Middle frontal gyrus (tissue), 1 donor: ENCODE data around the gene PAK5.

ENCODE experiments used
- DNase-seq: peaks from one replicate; pipeline ENCODE4 v3.0.0-alpha.2; 2015; ENCODE audit warnings: low spot score; ENCODE audit errors: extremely low spot score

PAK5 gene

GRCh38 chr20:9792674-9793073, 46.2 kb downstream of the PAK5 start:
- no peak for DNase-seq

GRCh38 chr20:9789131-9789530, 49.7 kb downstream of the PAK5 start:
- no peak for DNase-seq

- no peak for DNase-seq
These were observed 63.7 kb downstream of the PAK5 start for GRCh38 chr20:9775176-9775575.

- no peak for DNase-seq
These were observed 68.9 kb downstream of the PAK5 start for GRCh38 chr20:9769954-9770353.

DNA sequence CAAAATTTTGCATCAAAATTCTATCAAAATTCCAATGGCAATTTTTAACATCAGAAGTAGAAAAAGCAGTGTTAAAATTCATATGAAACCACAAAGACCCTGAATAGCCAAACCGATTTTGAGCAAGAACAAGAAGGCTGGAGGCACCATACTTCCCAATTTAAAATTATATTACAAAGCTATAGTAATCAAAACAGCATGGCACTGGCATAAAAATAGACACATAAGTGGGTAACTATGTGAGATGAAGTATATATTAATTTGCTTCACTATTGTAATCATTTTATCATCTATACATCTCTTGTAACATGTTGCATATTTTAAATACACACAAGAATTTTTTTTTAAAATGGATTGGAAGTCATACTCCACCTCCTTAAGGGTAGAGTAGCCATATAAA, 77.4 kb downstream of the PAK5 start:
- no peak for DNase-seq

DNA sequence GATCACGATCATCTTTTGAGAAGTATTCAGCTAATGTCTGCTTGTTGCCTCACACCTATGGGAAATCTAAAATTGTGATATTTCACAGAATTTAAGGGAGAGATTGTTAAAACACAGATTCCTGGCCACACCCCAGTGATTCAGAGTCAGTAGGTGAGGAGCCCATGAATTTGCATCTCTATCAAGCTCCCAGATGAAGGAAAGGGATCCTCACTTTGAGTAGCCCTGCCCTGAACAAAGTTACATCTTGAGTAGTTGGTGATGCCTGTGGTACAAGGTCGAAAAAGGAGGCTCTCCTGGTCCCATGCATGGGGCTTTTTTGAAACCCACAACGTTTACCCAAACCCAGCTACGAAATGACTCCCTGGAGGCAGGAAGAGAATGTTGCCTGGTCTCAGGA, 79.5 kb downstream of the PAK5 start:
- no peak for DNase-seq

DNA sequence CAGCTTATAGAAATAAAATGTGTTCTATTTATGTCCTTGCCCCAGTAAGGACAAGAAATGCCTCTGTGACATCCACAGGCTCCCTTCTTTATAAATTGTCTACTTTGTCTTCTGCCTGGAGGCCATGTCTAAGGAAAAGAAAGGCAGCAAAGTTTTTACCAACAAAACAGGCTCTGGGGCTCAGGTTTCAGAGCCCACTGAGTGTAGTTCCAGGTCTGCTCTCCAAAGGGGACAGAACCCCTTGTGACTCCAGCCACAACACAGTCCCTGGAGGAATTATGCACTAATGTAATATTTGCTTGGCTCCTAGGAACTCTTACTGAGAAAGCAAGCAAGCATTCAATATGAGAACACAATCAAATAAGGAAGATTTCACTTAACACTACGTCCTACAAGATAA, 80.1 kb downstream of the PAK5 start:
- no peak for DNase-seq

GRCh38 chr20:9756660-9757059, 82.2 kb downstream of the PAK5 start:
- no peak for DNase-seq

DNA sequence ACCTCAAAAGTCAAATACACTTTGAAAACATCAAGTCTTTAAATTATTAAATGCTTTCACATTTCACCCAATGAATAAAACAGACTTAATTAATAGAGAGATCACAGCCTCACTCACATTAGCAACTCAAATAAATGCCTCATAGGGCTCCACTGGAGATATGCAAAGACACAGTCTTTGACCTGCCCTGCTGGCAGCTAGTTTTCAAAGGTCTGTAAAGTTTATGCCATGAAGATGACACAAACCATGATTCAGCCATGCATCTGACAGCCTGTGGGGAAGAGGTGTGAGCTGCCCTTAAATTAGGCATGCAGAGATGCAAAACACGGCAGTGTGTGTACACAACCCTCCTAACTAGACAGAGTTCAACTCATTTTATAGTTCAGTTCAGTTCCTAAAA, 83.6 kb downstream of the PAK5 start:
- DNase-seq = no peak

DNA sequence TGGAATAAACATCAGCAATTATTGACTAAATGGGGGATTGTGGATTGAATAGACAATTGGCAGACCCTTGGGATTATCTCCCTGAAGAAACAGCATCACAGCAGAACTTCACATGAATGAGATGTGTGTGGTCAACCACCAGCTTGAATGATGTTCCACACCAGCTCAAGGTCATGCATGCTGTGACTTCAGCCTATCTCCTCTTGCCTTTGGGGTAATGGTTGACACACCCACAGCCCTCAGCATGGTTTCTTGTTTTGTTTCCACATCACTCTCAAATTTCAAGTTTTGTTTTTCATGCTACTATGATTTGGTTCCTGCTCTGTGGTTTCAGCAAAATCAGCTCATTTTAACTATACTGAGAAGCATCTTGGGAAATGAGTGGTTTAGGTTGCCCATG, 94.3 kb downstream of the PAK5 start:
- no peak for DNase-seq

GRCh38 chr20:9743871-9744270, 95.0 kb downstream of the PAK5 start:
- no peak for DNase-seq

DNA sequence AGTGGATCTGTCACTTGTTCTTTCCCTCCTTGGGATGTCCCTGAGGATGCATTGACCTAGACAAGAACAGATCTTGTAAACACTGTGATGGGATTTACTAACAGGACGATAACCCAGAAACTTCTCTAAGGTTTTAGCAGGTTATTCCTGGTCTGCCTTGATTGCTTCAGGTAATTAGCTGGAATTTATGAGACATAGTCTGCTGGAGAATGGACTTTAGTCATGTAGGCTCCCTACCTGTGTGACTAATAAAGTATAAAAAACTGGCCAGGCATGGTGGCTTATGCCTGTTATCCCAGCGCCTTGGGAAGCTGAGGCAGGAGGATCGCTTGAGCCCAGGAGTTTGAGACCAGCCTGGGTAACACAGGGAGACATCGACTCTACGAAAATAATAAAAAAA, 96.1 kb downstream of the PAK5 start:
- no peak for DNase-seq

GRCh38 chr20:9741996-9742395, 96.9 kb downstream of the PAK5 start:
- no peak for DNase-seq

GRCh38 chr20:9740486-9740885, 98.4 kb downstream of the PAK5 start:
- no peak for DNase-seq

DNA sequence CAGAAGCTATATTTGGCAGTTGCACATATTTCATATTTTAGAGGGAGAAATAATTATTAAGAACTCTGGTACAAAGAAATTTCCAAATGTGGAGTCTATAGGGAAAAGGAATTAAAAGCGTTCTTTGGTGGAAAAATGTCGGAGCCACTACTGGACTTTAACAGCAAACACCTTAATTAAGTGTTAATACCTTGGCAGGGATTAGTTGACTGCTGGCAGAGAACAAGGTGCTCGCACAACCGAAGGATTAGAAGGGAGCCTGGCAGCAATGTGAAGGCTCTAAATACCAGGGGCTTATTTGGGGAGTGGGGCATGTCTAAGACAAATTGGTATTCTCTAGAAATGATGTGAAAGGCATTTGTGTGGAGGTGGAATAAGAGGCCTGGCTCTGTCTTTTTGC, 98.9 kb downstream of the PAK5 start:
- no peak for DNase-seq

GRCh38 chr20:9736373-9736772, 102.5 kb downstream of the PAK5 start:
- no peak for DNase-seq

- DNase-seq = no peak
These were observed 115.2 kb downstream of the PAK5 start for GRCh38 chr20:9723501-9724202.

- no peak for DNase-seq
These were observed 127.0 kb downstream of the PAK5 start for GRCh38 chr20:9711872-9712271.

DNA sequence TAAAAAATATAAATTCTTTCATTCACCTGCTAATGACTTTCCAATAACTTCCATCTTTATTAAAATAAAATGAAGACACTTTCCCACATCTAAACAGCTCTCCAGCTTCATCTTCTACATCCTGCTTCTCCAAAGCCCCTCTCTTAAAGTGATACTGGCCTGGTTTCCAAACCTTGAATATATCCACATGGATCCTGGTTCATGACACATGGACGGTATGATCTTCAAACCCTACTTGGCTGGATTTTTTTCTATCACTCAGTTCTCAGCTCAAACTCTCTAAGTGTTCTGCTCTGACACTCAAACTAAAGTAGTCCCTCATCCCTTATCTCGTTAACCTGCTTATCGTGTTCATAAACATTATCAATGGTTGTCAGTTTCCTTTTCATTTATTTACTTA, 128.2 kb downstream of the PAK5 start:
- DNase-seq = no peak

GRCh38 chr20:9705722-9706476, 133.0 kb downstream of the PAK5 start:
- DNase-seq = no peak

- no peak for DNase-seq
These were observed 139.7 kb downstream of the PAK5 start for GRCh38 chr20:9699181-9699580.

GRCh38 chr20:9689041-9689440, 149.8 kb downstream of the PAK5 start:
- no peak for DNase-seq

- no peak for DNase-seq
These were observed 152.0 kb downstream of the PAK5 start for GRCh38 chr20:9686866-9687265.
